Nephron progenitor cell (in vitro differentiated cells): ENCODE data around the gene RAD51B.

Source experiments
- DNase-seq: peaks from one replicate; pipeline ENCODE4 v3.0.0; 2021
- H3K27ac Mint-ChIP-seq: 2 replicates; pipeline ENCODE4 v1.8.0; 2021; ENCODE audit warnings: mild to moderate bottlenecking, moderate library complexity, mixed read lengths
- H3K27me3 Mint-ChIP-seq: 2 replicates; pipeline ENCODE4 v1.8.0; 2021; ENCODE audit warnings: mild to moderate bottlenecking, low read depth, mixed read lengths; ENCODE audit not compliant: poor library complexity
- H3K36me3 Mint-ChIP-seq: 2 replicates; pipeline ENCODE4 v1.8.0; 2021; ENCODE audit warnings: low read depth, mixed read lengths
- H3K4me1 Mint-ChIP-seq: 2 replicates; pipeline ENCODE4 v1.8.0; 2021; ENCODE audit warnings: mixed read lengths
- H3K4me3 Mint-ChIP-seq: 2 replicates; pipeline ENCODE4 v1.8.0; 2021; ENCODE audit warnings: mild to moderate bottlenecking, moderate library complexity, mixed read lengths
- H3K9me3 Mint-ChIP-seq: 2 replicates; pipeline ENCODE4 v1.8.0; 2021; ENCODE audit warnings: mild to moderate bottlenecking, moderate library complexity, mixed read lengths
- TF ChIP-seq, protein P1 (sequence below): fragments of 200-600 bp; sonication (generic); IDR thresholded peaks from 2 replicates; pipeline ENCODE4 v1.5.0; 2021; ENCODE audit warnings: antibody characterized with exemption

RAD51B gene

DNA sequence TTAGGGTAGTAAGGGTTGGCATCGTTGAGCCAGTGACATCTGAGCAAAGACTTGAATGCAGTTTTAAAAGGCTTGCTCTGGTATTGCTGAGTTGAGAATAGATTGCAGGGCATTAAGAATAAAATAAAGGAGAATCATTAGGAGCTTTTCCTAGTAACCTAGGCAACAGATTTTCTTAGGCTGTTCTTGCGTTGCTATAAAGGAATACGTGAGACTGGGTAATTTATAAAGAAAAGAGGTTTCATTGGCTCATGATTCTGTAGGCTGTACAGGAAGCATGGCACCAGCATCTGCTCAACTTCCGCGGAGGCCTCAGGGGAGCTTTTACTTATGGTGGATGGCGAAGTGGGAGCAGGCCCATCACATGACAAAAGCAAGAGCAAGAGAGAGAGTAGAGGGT lies 97.4 kb downstream of the RAD51B start:
- Mint-ChIP-seq H3K9me3 (no peaks in the 10 kb centered on the region), H3K4me3 (no peak overlapping the region), H3K27me3 (no peaks in the 10 kb centered on the region), H3K4me1 (peaks cover 5% of the 10 kb centered on the region), H3K27ac (no peak overlapping the region), H3K36me3 (no peaks in the 10 kb centered on the region)
- TF ChIP-seq, protein P1, sequence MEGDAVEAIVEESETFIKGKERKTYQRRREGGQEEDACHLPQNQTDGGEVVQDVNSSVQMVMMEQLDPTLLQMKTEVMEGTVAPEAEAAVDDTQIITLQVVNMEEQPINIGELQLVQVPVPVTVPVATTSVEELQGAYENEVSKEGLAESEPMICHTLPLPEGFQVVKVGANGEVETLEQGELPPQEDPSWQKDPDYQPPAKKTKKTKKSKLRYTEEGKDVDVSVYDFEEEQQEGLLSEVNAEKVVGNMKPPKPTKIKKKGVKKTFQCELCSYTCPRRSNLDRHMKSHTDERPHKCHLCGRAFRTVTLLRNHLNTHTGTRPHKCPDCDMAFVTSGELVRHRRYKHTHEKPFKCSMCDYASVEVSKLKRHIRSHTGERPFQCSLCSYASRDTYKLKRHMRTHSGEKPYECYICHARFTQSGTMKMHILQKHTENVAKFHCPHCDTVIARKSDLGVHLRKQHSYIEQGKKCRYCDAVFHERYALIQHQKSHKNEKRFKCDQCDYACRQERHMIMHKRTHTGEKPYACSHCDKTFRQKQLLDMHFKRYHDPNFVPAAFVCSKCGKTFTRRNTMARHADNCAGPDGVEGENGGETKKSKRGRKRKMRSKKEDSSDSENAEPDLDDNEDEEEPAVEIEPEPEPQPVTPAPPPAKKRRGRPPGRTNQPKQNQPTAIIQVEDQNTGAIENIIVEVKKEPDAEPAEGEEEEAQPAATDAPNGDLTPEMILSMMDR: no peak
- no peak for DNase-seq

DNA sequence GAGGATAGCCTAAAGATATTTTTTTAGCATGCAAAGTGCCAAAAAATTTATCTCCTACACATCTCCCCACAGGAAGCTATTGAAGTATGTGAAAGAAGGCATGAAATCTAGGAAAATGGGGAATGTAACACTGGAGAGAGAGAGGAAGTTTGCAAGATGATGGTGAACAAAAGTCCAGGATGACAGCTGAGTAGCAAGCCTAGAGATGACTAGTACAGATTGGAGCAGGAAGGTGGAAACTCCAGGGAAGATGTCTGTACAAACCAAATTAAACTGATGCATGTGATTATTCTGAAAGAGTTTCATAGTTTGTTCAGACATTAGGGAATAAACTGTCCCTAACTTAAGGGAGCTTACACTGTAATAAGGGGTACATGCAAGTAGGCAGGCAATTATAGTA lies 99.3 kb downstream of the RAD51B start:
- Mint-ChIP-seq H3K36me3 (peaks cover 5% of the 10 kb centered on the region), H3K4me3 (no peak overlapping the region), H3K27me3 (no peaks in the 10 kb centered on the region), H3K4me1 (peaks cover 9% of the 10 kb centered on the region), H3K27ac (no peak overlapping the region), H3K9me3 (no peaks in the 10 kb centered on the region)
- DNase-seq: no peak
- TF ChIP-seq, protein P1: no peak

DNA sequence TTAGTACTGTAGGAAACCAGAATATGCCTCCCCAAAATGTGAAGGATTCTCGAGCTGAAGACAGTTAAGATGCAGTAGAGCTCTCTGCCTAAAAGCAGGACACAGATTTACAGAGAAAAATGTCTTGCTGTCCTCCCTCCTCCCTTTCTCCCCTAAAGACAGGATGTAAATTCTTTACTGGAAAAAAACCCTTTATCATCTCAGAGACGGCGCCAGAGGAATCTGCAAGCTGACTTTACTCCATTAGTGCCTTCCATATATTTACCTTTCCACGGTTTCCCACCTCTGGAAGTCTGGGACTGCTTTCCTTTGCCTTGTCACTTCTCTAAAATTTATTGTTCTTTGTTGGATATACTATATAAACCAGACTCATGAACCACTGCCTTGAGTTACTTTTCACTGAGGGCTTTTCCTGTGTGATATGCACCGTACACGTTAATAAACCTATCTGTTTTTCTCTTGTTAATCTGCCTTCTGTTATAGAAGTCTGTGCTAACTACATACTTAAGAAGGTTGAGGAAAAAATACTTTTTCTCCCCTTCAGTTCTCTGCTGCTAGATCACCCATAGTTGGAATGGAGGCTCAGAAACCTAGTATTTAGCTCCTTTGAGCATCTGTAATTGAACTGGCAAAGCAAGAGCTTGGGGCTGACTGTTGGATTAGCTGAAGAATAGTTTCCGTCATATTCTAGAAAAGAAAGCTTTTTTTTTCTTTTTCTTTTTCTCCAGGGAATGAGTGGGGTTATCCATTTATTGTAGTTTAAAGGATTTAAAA lies 99.9 kb downstream of the RAD51B start:
- no peak for DNase-seq
- H3K9me3 Mint-ChIP-seq: peaks cover 5% of the 10 kb centered on the region
- H3K4me3 Mint-ChIP-seq: no peak overlapping the region
- H3K27ac Mint-ChIP-seq: no peak overlapping the region
- peaks cover 11% of the 10 kb centered on the region for H3K36me3 Mint-ChIP-seq
- TF ChIP-seq, protein P1: no peak
- H3K27me3 Mint-ChIP-seq: no peaks in the 10 kb centered on the region
- H3K4me1 Mint-ChIP-seq: peaks cover 9% of the 10 kb centered on the region

DNA sequence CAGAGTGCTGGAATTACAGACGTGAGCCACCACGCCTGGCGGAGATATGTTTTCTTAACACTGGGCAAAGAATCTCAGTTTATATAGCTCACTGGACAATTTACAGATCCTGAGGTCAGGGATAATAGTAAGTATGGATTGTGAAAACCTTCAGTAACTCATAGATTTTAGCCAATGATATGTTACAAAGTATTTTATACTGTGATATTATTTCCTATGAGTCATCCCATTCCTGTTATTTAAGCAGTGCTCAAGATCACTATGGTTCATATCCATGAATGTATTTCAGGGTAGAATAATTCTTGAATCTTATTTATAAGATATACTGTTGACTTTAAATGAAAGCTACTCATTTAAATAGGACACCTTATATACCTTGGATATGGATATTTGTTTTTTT lies 107.2 kb downstream of the RAD51B start:
- no peak overlapping the region for H3K27ac Mint-ChIP-seq
- no peak for DNase-seq
- H3K36me3 Mint-ChIP-seq: peaks cover 70% of the 10 kb centered on the region
- TF ChIP-seq, protein P1: no peak
- no peak overlapping the region for H3K4me3 Mint-ChIP-seq
- peaks cover 75% of the 10 kb centered on the region for H3K9me3 Mint-ChIP-seq
- H3K4me1 Mint-ChIP-seq: peaks cover 6% of the 10 kb centered on the region
- H3K27me3 Mint-ChIP-seq: no peaks in the 10 kb centered on the region

DNA sequence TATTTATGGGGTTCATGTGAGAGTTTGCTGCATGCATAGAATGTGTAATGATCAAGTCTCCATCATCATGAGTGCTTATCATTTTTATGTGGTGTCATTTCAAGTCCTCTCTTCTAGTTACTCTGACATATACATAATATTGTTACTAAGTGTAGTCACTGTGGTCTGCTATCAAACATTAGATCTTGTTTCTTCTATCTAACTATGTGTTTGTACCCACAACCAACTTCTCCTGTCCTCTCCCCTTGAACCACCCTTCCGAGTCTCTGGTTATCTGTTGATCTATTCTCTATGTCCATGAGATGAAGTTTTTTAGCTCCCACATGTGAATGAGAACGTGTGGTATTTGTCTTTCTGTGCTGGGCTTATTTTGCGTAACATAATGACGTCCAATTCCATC lies 107.7 kb downstream of the RAD51B start:
- H3K4me3 Mint-ChIP-seq: no peak overlapping the region
- H3K9me3 Mint-ChIP-seq: peaks cover 79% of the 10 kb centered on the region
- peaks cover 3% of the 10 kb centered on the region for H3K4me1 Mint-ChIP-seq
- no peak for DNase-seq
- no peak overlapping the region for H3K27ac Mint-ChIP-seq
- peaks cover 75% of the 10 kb centered on the region for H3K36me3 Mint-ChIP-seq
- H3K27me3 Mint-ChIP-seq: no peaks in the 10 kb centered on the region
- TF ChIP-seq, protein P1: no peak

DNA sequence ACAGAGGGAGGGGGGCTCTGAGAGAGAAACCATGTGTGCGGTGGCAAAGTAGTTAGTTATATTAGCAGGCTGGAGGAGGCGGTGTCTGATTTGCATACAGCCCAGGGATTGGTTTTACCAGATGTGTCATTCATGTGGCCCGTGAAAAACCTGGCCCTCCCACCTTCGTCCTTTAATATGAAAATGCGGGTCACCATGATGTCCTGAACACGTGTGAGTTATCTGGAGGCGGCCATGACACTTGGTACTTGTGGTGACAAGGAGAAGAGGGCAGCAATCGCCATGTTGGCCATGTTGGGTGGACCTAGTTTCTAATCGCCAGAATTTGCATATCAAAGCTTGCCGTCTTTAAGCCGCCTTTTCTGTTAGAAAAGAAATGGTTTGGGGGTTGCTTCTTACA lies 108.8 kb downstream of the RAD51B start:
- H3K4me1 Mint-ChIP-seq: peaks cover 13% of the 10 kb centered on the region
- no peak overlapping the region for H3K4me3 Mint-ChIP-seq
- peaks cover 83% of the 10 kb centered on the region for H3K9me3 Mint-ChIP-seq
- TF ChIP-seq, protein P1: no peak
- H3K27ac Mint-ChIP-seq: no peak overlapping the region
- no peak for DNase-seq
- H3K27me3 Mint-ChIP-seq: no peaks in the 10 kb centered on the region
- peaks cover 76% of the 10 kb centered on the region for H3K36me3 Mint-ChIP-seq
